GM12892 (cell line): Measurements from ENCODE around the gene SEC61A2.
"Not testable (repeated sequence)": the region's sequence is repeated elsewhere in the genome, so short reads cannot be mapped to it uniquely, and the experiment has no call there.

Experiments
- POLR2A ChIP-seq: IDR thresholded peaks from 2 replicates; pipeline ENCODE4 v1.6.1; 2011; ENCODE audit warnings: low read depth, low read length, control low read depth
- POLR2AphosphoS5 ChIP-seq: IDR thresholded peaks from 2 replicates; pipeline ENCODE4 v1.6.1; 2011; ENCODE audit warnings: low read depth, low read length, control low read depth
- TAF1 ChIP-seq: IDR thresholded peaks from 2 replicates; pipeline ENCODE4 v1.6.1; 2011; ENCODE audit warnings: low read depth, mild to moderate bottlenecking, control low read depth, low read length, borderline replicate concordance

GRCh38 chr10:12097361-12097760 is 32.1 kb upstream of the SEC61A2 start:
- TF ChIP-seq POLR2AphosphoS5, TAF1, POLR2A: not testable (repeated sequence)
